GM12878 (cell line): ENCODE measurements around the gene SNX19. TPM values are rescaled to one million over a fixed set of nuclear protein-coding genes. Genes with fewer than 3 reads are reported as not detected.

Experiments used
- ATAC-seq: fragments of 200-7000 bp; cut with Tn5 transposase; 3 replicates; pipeline ENCODE4 v1.9.1; 2020; ENCODE audit warnings: mild to moderate bottlenecking, moderate library complexity
- BruUV-seq: library from RNA; stranded (reverse); fragments of 400-500 nt; replicated peaks from 2 replicates; lab custom pipeline; 2021; lab: Mats Ljungman, UMichigan
- CTCF ChIA-PET: fragments of 300-600 bp; sonication (Branson Sonifier 250); formaldehyde crosslinking; extraction: SDS; loops from one replicate; lab custom pipeline; 2021; ENCODE audit warnings: inconsistent platforms; lab: Yijun Ruan, JAX
- POLR2A ChIA-PET: fragments of 350-600 bp; formaldehyde crosslinking; extraction: SDS; loops from one replicate; lab custom pipeline; 2021; ENCODE audit warnings: inconsistent platforms; lab: Charles Lee
- RAD21 ChIA-PET: fragments of 300-600 bp; sonication (Branson Sonifier 250); formaldehyde crosslinking; loops from one replicate; lab custom pipeline; 2023; ENCODE audit warnings: antibody characterized with exemption; ENCODE audit not compliant: unreplicated experiment; lab: Charles Lee
- SMC1A ChIA-PET: fragments of 300-600 bp; sonication (Branson Sonifier 250); formaldehyde crosslinking; loops from one replicate; lab custom pipeline; 2023; ENCODE audit not compliant: unreplicated experiment, uncharacterized antibody; lab: Charles Lee
- DNase-seq: peaks from one replicate; pipeline ENCODE4 v3.0.0-alpha.2; 2011; ENCODE audit warnings: low read depth, low spot score
- FAIRE-seq: peaks from 3 replicates; lab custom pipeline; 2011; peaks lifted over from hg19 to GRCh38; lab: Jason Lieb, UNC
- H2AFZ ChIP-seq: 2 replicates; pipeline ENCODE4 v1.6.0; 2011; ENCODE audit warnings: low read depth, low read length, control low read depth; ENCODE audit not compliant: control insufficient read depth
- H3K27ac ChIP-seq: 2 replicates; pipeline ENCODE4 v1.5.1; 2011; ENCODE audit warnings: control low read depth; ENCODE audit not compliant: control insufficient read depth, insufficient read depth
- H3K27me3 ChIP-seq, 2 experiments: replicated peaks in 1 of 2; 2 replicates each; pipeline versions ENCODE4 v1.6.0 to v1.6.1; 2011; ENCODE audit warnings: low read length in 1 of 2; ENCODE audit not compliant: control insufficient read depth in 2 of 2, insufficient read depth in 2 of 2
- H3K36me3 ChIP-seq, 2 experiments: 2 replicates each; pipeline ENCODE4 v1.5.1; 2011; ENCODE audit warnings: low read length in 1 of 2; ENCODE audit not compliant: control insufficient read depth in 2 of 2, insufficient read depth in 2 of 2
- H3K4me1 ChIP-seq: 2 replicates; pipeline ENCODE4 v1.6.1; 2011; ENCODE audit warnings: mild to moderate bottlenecking, low read length, moderate library complexity, mixed read lengths; ENCODE audit not compliant: control insufficient read depth, insufficient read depth
- H3K4me2 ChIP-seq: 2 replicates; pipeline ENCODE4 v1.6.0; 2011; ENCODE audit warnings: control low read depth; ENCODE audit not compliant: control insufficient read depth, insufficient read depth
- H3K4me3 ChIP-seq: fragments of 200-600 bp; sonication (generic); 2 replicates; pipeline ENCODE4 v1.5.1; 2016
- H3K79me2 ChIP-seq: 2 replicates; pipeline ENCODE4 v1.6.0; 2011; ENCODE audit warnings: low read length; ENCODE audit not compliant: control insufficient read depth, insufficient read depth
- H3K9ac ChIP-seq: 2 replicates; pipeline ENCODE4 v1.8.0; 2011; ENCODE audit warnings: low read length, control low read depth, mixed read lengths; ENCODE audit not compliant: control insufficient read depth, insufficient read depth
- H3K9me3 ChIP-seq: replicated peaks from 3 replicates; pipeline ENCODE4 v1.5.1; 2011; ENCODE audit warnings: mild to moderate bottlenecking, low read length; ENCODE audit not compliant: control insufficient read depth, insufficient read depth
- H4K20me1 ChIP-seq: 2 replicates; pipeline ENCODE4 v1.6.0; 2011; ENCODE audit not compliant: control insufficient read depth, insufficient read depth
- CHD4 ChIP-seq: fragments of 200-600 bp; sonication (generic); IDR thresholded peaks from 2 replicates; pipeline ENCODE4 v1.6.1; 2016; ENCODE audit warnings: mild to moderate bottlenecking
- ETV6 ChIP-seq, 2 experiments: fragments of 450-650 bp in 1 of 2; IDR thresholded peaks in 1 of 2; conservative IDR thresholded peaks in 1 of 2; 2 replicates each; pipeline ENCODE4 v1.6.1; 2014; ENCODE audit warnings: antibody characterized with exemption in 1 of 2, borderline replicate concordance in 1 of 2, low read depth in 1 of 2, mild to moderate bottlenecking in 1 of 2, moderate library complexity in 1 of 2
- HCFC1 ChIP-seq: fragments of 150-350 bp; IDR thresholded peaks from 2 replicates; pipeline ENCODE4 v1.6.1; 2014; ENCODE audit warnings: low read length
- POLR2AphosphoS5 ChIP-seq: IDR thresholded peaks from 2 replicates; pipeline ENCODE4 v1.6.1; 2011; ENCODE audit warnings: mild to moderate bottlenecking, low read length, inconsistent platforms
- RB1 ChIP-seq: fragments of 450-650 bp; formaldehyde crosslinking; IDR thresholded peaks from 2 replicates; pipeline ENCODE4 v1.6.1; 2017; ENCODE audit warnings: mild to moderate bottlenecking, borderline replicate concordance
- SIN3A ChIP-seq: IDR thresholded peaks from 2 replicates; pipeline ENCODE4 v1.6.1; 2012; ENCODE audit warnings: low read depth, low read length, improper control_type of control experiment
- SMARCA5 ChIP-seq: fragments of 450-650 bp; IDR thresholded peaks from 2 replicates; pipeline ENCODE4 v1.6.1; 2017; ENCODE audit warnings: mild to moderate bottlenecking
- ZNF274 ChIP-seq: IDR thresholded peaks from one replicate; pipeline ENCODE4 v1.8.0; 2011; ENCODE audit not compliant: insufficient read length, insufficient read depth
- ZZZ3 ChIP-seq: IDR thresholded peaks from 2 replicates; pipeline ENCODE4 v1.6.1; 2011; ENCODE audit warnings: low read depth; ENCODE audit not compliant: control insufficient read depth, insufficient read length
- WGBS: methylation state at CpG from one replicate; pipeline ENCODE4 v1.1.6; 2016; ENCODE audit warnings: low lambda C conversion rate; ENCODE audit not compliant: insufficient replicate concordance, insufficient coverage; ENCODE audit errors: missing lambda C conversion rate; 5-methylcytosine and 5-hydroxymethylcytosine counted together
- in situ Hi-C: fragments of 300-500 bp; cut with MboI; formaldehyde crosslinking; loops from 9 replicates; pipeline ENCODE4 v1.14.3; 2018; ENCODE audit warnings: mixed read lengths
- intact Hi-C: fragments of 100-400 bp; cut with micrococcal nuclease; formaldehyde crosslinking; loops from one replicate; pipeline ENCODE4 v1.14.2; 2022; ENCODE audit not compliant: unreplicated experiment
- polyA plus RNA-seq, 11 experiments: library from polyadenylated mRNA; depleted of rRNA in 4 of 11; unstranded in 6 of 11; stranded (reverse) in 5 of 11; fragments of >200 nt; fragmentation: Nextera tagmentation in 4 of 11; fragmentation: Illumina TruSeq in 1 of 11; extraction: Ambion mirVana in 4 of 11; extraction: Trizol in 1 of 11; gene quantifications; 1 replicate in 1 of 11; 2 replicates in 10 of 11; pipeline versions ENCODE4 v1.2.1 to v1.2.3, GENCODE V29; 2011 to 2016; ENCODE audit warnings: inconsistent platforms in 2 of 11, missing spikeins in 2 of 11, low read depth in 1 of 11
- total RNA-seq, 4 experiments: library from RNA; depleted of rRNA in 3 of 4; stranded (reverse); fragments of >200 nt in 3 of 4; fragmentation: Illumina TruSeq in 1 of 4; extraction: Trizol in 1 of 4; gene quantifications; 2 replicates each; pipeline versions ENCODE4 v1.2.1 to v1.2.3, GENCODE V29; 2013 to 2021
- TF ChIP-seq, protein P1 (sequence below): fragments of 450-650 bp; IDR thresholded peaks from 2 replicates; pipeline ENCODE4 v1.6.1; 2014; ENCODE audit warnings: mild to moderate bottlenecking
- TF ChIP-seq, protein P2 (sequence below): fragments of 450-650 bp; formaldehyde crosslinking; IDR thresholded peaks from 2 replicates; pipeline ENCODE4 v1.4.0; 2020; ENCODE audit warnings: mild to moderate bottlenecking, moderate library complexity

Gene SNX19
- total and polyA plus RNA-seq, 10 of the 15 experiments (the other 5 are each of a cell fraction or from before 2014, with no cell fraction given): 3.0 to 46.9 (median 30.4) TPM

DNA sequence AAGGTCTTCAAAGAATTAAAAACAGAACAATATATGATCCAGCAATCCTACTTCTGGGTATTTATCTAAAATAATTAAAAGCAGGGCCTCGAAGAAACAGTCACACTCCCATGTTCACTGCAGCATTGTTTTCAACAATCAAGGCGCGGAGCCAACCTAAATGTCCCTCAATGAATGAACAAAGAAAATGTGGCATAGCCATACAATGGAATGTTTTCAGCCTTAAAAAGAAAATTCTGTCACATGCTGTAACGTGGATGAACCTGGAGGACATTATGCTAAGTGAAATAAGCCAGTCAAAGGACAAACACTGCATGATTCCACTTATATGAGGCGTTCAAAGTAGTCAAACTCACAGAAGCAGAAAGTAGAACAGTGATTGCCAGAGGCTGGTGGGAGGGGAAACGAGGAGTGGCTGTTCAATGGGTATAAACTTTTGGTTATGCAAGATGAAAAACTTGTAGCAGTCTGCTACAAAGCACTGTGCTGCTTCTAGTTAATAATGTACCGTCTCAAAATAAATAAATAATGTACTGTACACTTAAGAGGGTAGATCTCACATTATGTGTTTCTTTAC lies 41.2 kb downstream of the SNX19 start:
- Histone ChIP-seq H3K4me2 (no peak overlapping the region), H3K27me3 (no peaks in the 10 kb centered on the region), H4K20me1 (no peaks in the 10 kb centered on the region), H3K9ac (no peak overlapping the region), H3K4me3 (no peak overlapping the region), H3K27ac (no peak overlapping the region), H2AFZ (no peak overlapping the region), H3K9me3 (no peaks in the 10 kb centered on the region), H3K4me1 (no peaks in the 10 kb centered on the region), H3K79me2 (no peaks in the 10 kb centered on the region), H3K36me3 (peaks cover 2 to 26% of the 10 kb centered on the region in 2 experiments; a peak in 3 of 4 replicates)
- BruUV-seq: no TSS peak
- 96% methylated on average over 7 of the region's 7 CpGs for WGBS
- ATAC-seq (no peak), FAIRE-seq (no peak), DNase-seq (no peak)
- CTCF ChIA-PET: interaction anchor here (1.4 to 1.5 kb wide), 2 partner anchors 11 to 13 kb away, joined by 3 to 10 read pairs; no protein-coding TSS in a partner anchor
- intact Hi-C loops: no loop called here
- POLR2A ChIA-PET: no interaction called here
- in situ Hi-C loops: no loop called here
- RAD21 ChIA-PET: interaction anchor here (1.0 kb wide), 1 partner anchor 13 kb away, joined by 3 read pairs; no protein-coding TSS in a partner anchor
- SMC1A ChIA-PET: no interaction called here
- TF ChIP-seq, protein P1, sequence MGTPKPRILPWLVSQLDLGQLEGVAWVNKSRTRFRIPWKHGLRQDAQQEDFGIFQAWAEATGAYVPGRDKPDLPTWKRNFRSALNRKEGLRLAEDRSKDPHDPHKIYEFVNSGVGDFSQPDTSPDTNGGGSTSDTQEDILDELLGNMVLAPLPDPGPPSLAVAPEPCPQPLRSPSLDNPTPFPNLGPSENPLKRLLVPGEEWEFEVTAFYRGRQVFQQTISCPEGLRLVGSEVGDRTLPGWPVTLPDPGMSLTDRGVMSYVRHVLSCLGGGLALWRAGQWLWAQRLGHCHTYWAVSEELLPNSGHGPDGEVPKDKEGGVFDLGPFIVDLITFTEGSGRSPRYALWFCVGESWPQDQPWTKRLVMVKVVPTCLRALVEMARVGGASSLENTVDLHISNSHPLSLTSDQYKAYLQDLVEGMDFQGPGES: no peak
- TF ChIP-seq POLR2AphosphoS5 (no peak), RB1 (no peak), CHD4 (no peak)

DNA sequence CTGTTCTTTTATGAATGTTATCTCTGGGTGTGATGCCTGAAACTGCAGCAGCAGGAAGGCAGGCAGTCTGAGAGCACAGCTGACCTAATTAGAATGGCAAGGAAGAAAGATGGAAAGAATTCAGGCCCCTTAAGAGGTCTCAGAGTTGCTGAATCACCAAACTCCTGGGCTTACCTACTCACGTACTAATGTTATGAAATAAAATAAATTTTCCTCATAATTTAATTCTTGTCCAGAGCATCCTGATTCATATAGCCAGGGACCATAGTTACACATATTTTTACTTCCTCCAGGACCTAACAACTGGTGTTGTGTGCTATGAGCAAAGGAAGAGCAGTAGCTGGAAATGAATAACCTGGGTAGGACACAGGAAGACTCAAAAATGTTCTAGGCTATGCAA lies 41.9 kb downstream of the SNX19 start:
- no peak for FAIRE-seq
- no peak for TF ChIP-seq ETV6 (conservative IDR thresholded peaks at IDR 0.05 in 1 of 2, IDR thresholded peaks at IDR 0.05 in 1 of 2; ENCODE audit: borderline replicate concordance in 1 of 2, low read depth in 1 of 2)
- TF ChIP-seq, protein P2, sequence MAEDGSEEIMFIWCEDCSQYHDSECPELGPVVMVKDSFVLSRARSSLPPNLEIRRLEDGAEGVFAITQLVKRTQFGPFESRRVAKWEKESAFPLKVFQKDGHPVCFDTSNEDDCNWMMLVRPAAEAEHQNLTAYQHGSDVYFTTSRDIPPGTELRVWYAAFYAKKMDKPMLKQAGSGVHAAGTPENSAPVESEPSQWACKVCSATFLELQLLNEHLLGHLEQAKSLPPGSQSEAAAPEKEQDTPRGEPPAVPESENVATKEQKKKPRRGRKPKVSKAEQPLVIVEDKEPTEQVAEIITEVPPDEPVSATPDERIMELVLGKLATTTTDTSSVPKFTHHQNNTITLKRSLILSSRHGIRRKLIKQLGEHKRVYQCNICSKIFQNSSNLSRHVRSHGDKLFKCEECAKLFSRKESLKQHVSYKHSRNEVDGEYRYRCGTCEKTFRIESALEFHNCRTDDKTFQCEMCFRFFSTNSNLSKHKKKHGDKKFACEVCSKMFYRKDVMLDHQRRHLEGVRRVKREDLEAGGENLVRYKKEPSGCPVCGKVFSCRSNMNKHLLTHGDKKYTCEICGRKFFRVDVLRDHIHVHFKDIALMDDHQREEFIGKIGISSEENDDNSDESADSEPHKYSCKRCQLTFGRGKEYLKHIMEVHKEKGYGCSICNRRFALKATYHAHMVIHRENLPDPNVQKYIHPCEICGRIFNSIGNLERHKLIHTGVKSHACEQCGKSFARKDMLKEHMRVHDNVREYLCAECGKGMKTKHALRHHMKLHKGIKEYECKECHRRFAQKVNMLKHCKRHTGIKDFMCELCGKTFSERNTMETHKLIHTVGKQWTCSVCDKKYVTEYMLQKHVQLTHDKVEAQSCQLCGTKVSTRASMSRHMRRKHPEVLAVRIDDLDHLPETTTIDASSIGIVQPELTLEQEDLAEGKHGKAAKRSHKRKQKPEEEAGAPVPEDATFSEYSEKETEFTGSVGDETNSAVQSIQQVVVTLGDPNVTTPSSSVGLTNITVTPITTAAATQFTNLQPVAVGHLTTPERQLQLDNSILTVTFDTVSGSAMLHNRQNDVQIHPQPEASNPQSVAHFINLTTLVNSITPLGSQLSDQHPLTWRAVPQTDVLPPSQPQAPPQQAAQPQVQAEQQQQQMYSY (CRISPR knock-in tag): no peak
- TF ChIP-seq POLR2AphosphoS5: no peak
- no peak for TF ChIP-seq SMARCA5
- no peak for TF ChIP-seq HCFC1
- no peak for TF ChIP-seq SIN3A
- TF ChIP-seq ZZZ3: no peak
- no peak for TF ChIP-seq ZNF274

More for the DNA sequence above, 41.9 kb downstream of the SNX19 start:
- Histone ChIP-seq H3K4me2 (no peak overlapping the region), H3K27me3 (no peaks in the 10 kb centered on the region), H3K79me2 (no peaks in the 10 kb centered on the region), H3K9ac (no peak overlapping the region), H3K9me3 (no peaks in the 10 kb centered on the region), H2AFZ (no peak overlapping the region), H3K4me1 (no peaks in the 10 kb centered on the region), H3K36me3 (peaks cover 2 to 25% of the 10 kb centered on the region in 2 experiments; a peak in 3 of 4 replicates), H3K4me3 (no peak overlapping the region), H3K27ac (no peak overlapping the region), H4K20me1 (no peaks in the 10 kb centered on the region)
- no peak for DNase-seq
- ChIA-PET RAD21 (interaction anchor here (1.0 kb wide), 1 partner anchor 12 kb away, joined by 3 read pairs; no protein-coding TSS in a partner anchor), POLR2A (no interaction called here), CTCF (no interaction called here), SMC1A (no interaction called here)
- no peak for ATAC-seq
- in situ Hi-C loops (no loop called here), intact Hi-C loops (no loop called here)
- WGBS: 92% methylated on average over 1 of the region's 1 CpG
- no TSS peak for BruUV-seq
